Smooth muscle cell (in vitro differentiated cells): ENCODE data around the gene SHH. TPM values are rescaled to one million over a fixed set of nuclear protein-coding genes. Genes with fewer than 3 reads are reported as not detected.

Source experiments
- DNase-seq: peaks from one replicate; lab custom pipeline; 2025; ENCODE audit not compliant: unreplicated experiment; lab: John Stamatoyannopoulos, UW
- H2AFZ ChIP-seq: fragments of 200-600 bp; sonication (generic); 2 replicates; pipeline ENCODE4 v1.6.0; 2016; ENCODE audit warnings: antibody characterized with exemption, low read depth, mild to moderate bottlenecking
- H3F3A ChIP-seq: fragments of 200-600 bp; sonication (generic); 2 replicates; pipeline ENCODE4 v1.6.0; 2017; ENCODE audit warnings: antibody characterized with exemption, low read depth
- H3K27ac ChIP-seq: fragments of 200-600 bp; sonication (generic); 2 replicates; pipeline ENCODE4 v1.5.1; 2016; ENCODE audit warnings: low read depth, mild to moderate bottlenecking
- H3K27me3 ChIP-seq: fragments of 200-600 bp; sonication (generic); 2 replicates; pipeline ENCODE4 v1.6.1; 2016; ENCODE audit warnings: low read depth, mild to moderate bottlenecking
- H3K36me3 ChIP-seq: fragments of 200-600 bp; sonication (generic); 2 replicates; pipeline ENCODE4 v1.5.1; 2016; ENCODE audit warnings: low read depth
- H3K4me1 ChIP-seq: fragments of 200-600 bp; sonication (generic); 2 replicates; pipeline ENCODE4 v1.5.1; 2016; ENCODE audit warnings: low read depth
- H3K4me2 ChIP-seq: fragments of 200-600 bp; sonication (generic); 2 replicates; pipeline ENCODE4 v1.6.0; 2016; ENCODE audit warnings: mild to moderate bottlenecking
- H3K4me3 ChIP-seq: fragments of 200-600 bp; sonication (generic); 2 replicates; pipeline ENCODE4 v1.5.1; 2016; ENCODE audit warnings: mild to moderate bottlenecking
- H3K79me2 ChIP-seq: fragments of 200-600 bp; sonication (generic); 2 replicates; pipeline ENCODE4 v1.6.0; 2016; ENCODE audit warnings: low read depth, mild to moderate bottlenecking
- H3K9ac ChIP-seq: fragments of 200-600 bp; sonication (generic); 2 replicates; pipeline ENCODE4 v1.6.0; 2016; ENCODE audit warnings: low read depth
- H3K9me3 ChIP-seq: fragments of 200-600 bp; sonication (generic); replicated peaks from 2 replicates; pipeline ENCODE4 v1.5.1; 2016; ENCODE audit warnings: low read depth
- H4K20me1 ChIP-seq: fragments of 200-600 bp; sonication (generic); 2 replicates; pipeline ENCODE4 v1.6.0; 2016; ENCODE audit warnings: low read depth
- WGBS: methylation state at CpG from one replicate; pipeline ENCODE4 v1.1.7; 2016; ENCODE audit warnings: low lambda C conversion rate; 5-methylcytosine and 5-hydroxymethylcytosine counted together
- polyA plus RNA-seq: library from polyadenylated mRNA; unstranded; fragments of >200 nt; fragmentation: Nextera tagmentation; extraction: Ambion mirVana; gene quantifications from 2 replicates; pipeline ENCODE4 v1.2.1, GENCODE V29; 2016
- total RNA-seq: library from RNA; depleted of rRNA; stranded (reverse); fragments of >200 nt; gene quantifications from 2 replicates; pipeline ENCODE4 v1.2.3, GENCODE V29; 2014
- TF ChIP-seq, protein P1 (sequence below): fragments of 200-600 bp; sonication (generic); IDR thresholded peaks from 2 replicates; pipeline ENCODE4 v1.5.1; 2017; ENCODE audit warnings: borderline replicate concordance, mild to moderate bottlenecking, antibody characterized with exemption; ENCODE audit not compliant: insufficient read depth, poor library complexity, severe bottlenecking

Gene SHH
- total and polyA plus RNA-seq, 2 experiments from 2014 or later, result not detected

DNA sequence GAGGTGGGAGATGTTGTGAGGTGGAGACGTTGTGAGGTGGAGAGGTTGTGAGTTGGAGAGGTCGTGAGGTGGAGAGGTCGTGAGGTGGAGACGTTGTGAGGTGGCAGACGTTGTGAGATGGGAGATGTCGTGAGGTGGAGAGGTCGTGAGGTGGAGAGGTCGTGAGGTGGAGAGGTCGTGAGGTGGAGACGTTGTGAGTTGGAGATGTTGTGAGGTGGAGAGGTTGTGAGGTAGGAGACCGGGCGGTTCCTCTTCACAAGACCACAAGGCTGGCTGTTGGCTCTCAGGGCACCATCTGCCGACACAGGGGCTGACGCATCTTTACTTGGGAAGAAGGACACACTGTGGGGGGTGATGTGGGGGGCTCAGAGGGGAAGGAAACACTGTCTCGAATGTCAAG, 34.7 kb upstream of the SHH start:
- Histone ChIP-seq H3K4me1 (no peaks in the 10 kb centered on the region), H3K27me3 (peaks cover 3% of the 10 kb centered on the region), H3K79me2 (no peaks in the 10 kb centered on the region), H3K36me3 (no peaks in the 10 kb centered on the region), H3K9ac (no peak overlapping the region), H3K9me3 (no peaks in the 10 kb centered on the region), H2AFZ (no peak overlapping the region), H3F3A (no peaks in the 10 kb centered on the region), H3K27ac (no peak overlapping the region), H3K4me3 (no peak overlapping the region), H3K4me2 (no peak overlapping the region), H4K20me1 (no peaks in the 10 kb centered on the region)
- 95% methylated on average over 2 of the region's 15 CpGs for WGBS
- no peak for DNase-seq
- TF ChIP-seq, protein P1, sequence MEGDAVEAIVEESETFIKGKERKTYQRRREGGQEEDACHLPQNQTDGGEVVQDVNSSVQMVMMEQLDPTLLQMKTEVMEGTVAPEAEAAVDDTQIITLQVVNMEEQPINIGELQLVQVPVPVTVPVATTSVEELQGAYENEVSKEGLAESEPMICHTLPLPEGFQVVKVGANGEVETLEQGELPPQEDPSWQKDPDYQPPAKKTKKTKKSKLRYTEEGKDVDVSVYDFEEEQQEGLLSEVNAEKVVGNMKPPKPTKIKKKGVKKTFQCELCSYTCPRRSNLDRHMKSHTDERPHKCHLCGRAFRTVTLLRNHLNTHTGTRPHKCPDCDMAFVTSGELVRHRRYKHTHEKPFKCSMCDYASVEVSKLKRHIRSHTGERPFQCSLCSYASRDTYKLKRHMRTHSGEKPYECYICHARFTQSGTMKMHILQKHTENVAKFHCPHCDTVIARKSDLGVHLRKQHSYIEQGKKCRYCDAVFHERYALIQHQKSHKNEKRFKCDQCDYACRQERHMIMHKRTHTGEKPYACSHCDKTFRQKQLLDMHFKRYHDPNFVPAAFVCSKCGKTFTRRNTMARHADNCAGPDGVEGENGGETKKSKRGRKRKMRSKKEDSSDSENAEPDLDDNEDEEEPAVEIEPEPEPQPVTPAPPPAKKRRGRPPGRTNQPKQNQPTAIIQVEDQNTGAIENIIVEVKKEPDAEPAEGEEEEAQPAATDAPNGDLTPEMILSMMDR, result no peak

DNA sequence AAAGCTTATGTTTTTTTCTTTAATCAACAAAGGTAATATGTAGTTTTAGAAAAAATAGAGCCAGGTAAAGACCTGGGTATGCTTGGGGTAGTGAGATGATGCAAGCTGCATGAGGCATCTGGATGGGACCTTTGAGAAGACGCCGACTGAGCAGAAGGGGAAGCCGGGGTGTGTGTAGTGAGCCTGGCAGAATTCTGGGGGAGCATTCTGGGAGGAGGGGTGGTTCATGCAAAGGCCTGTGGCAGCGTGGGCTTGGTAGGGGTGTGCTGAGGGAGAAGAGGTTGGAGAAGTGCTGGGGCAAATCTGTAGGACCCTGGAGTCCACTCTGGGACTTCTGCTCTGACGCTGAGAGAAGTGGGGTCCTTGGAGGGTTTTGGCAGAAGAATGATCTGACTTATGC, 33.9 kb upstream of the SHH start:
- Histone ChIP-seq H3K4me2 (no peak overlapping the region), H3K4me1 (no peaks in the 10 kb centered on the region), H3K27me3 (peaks cover 3% of the 10 kb centered on the region), H2AFZ (no peak overlapping the region), H4K20me1 (no peaks in the 10 kb centered on the region), H3K27ac (no peak overlapping the region), H3F3A (no peaks in the 10 kb centered on the region), H3K4me3 (no peak overlapping the region), H3K79me2 (no peaks in the 10 kb centered on the region), H3K9me3 (no peaks in the 10 kb centered on the region), H3K36me3 (no peaks in the 10 kb centered on the region), H3K9ac (no peak overlapping the region)
- no peak for DNase-seq
- TF ChIP-seq, protein P1, result no peak
- WGBS, result 95% methylated on average over 5 of the region's 5 CpGs

DNA sequence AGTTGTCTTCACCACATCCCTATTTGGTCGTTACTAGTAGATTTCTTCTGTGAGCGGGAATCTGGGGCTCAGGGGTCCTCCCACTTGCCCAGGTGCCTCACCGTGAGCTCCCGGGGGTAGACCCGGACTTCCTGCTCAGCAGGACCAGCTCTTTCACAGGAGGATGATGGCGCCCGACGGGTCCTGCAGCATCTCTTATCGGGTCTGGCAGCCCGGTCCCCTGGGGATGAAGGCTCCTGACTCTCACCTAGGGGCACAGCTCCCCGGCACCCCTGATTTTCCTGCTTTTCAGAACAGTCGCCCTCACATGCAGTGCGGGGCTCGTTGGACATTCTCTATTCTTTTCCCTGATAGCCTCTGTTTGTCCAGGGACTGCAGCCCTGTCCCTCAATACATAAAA, 33.0 kb upstream of the SHH start:
- H3K27me3 ChIP-seq, result peaks cover 3% of the 10 kb centered on the region
- DNase-seq, result no peak
- H3K9me3 ChIP-seq, result no peaks in the 10 kb centered on the region
- no peak overlapping the region for H3K4me3 ChIP-seq
- no peak overlapping the region for H3K4me2 ChIP-seq
- no peaks in the 10 kb centered on the region for H3K4me1 ChIP-seq
- H4K20me1 ChIP-seq, result no peaks in the 10 kb centered on the region
- 96% methylated on average over 14 of the region's 14 CpGs for WGBS
- no peaks in the 10 kb centered on the region for H3K36me3 ChIP-seq
- no peaks in the 10 kb centered on the region for H3F3A ChIP-seq
- TF ChIP-seq, protein P1, result no peak
- no peak overlapping the region for H2AFZ ChIP-seq
- H3K27ac ChIP-seq, result no peak overlapping the region
- H3K9ac ChIP-seq, result no peak overlapping the region
- no peaks in the 10 kb centered on the region for H3K79me2 ChIP-seq

DNA sequence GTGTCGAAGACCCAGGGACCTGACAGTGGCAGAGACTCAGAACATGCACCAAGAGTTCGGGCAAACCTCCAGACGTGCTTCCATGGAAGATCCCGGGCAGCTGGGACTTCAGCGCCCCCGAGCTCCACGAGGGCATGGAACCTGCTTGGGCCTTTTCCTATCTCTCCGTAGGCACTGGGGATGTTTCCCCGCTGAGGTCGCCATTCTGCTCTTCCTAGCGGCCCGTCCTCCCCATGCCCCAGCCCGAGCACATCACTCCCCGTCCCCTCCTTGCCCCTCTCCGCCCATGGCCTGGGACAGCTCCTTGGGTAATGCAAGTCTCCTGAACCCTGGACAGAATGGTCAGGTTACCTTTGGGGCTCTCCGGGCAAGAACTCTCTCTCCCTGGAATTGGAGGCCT, 32.3 kb upstream of the SHH start:
- no peak overlapping the region for H2AFZ ChIP-seq
- TF ChIP-seq, protein P1, result no peak
- H3K27me3 ChIP-seq, result peaks cover 9% of the 10 kb centered on the region
- no peak overlapping the region for H3K4me3 ChIP-seq
- H3K9ac ChIP-seq, result no peak overlapping the region
- DNase-seq, result no peak
- no peak overlapping the region for H3K4me2 ChIP-seq
- no peaks in the 10 kb centered on the region for H3K4me1 ChIP-seq
- H3K79me2 ChIP-seq, result no peaks in the 10 kb centered on the region
- H3K9me3 ChIP-seq, result no peaks in the 10 kb centered on the region
- WGBS, result 90% methylated on average over 16 of the region's 16 CpGs
- no peaks in the 10 kb centered on the region for H3F3A ChIP-seq
- H3K27ac ChIP-seq, result no peak overlapping the region
- H3K36me3 ChIP-seq, result no peaks in the 10 kb centered on the region
- no peaks in the 10 kb centered on the region for H4K20me1 ChIP-seq
